EH (cell line): ENCODE data around the gene ITPR3.
"Not testable (repeated sequence)": the region's sequence is repeated elsewhere in the genome, so short reads cannot be mapped to it uniquely, and the experiment has no call there.

ENCODE experiments used
- DNase-seq: peaks from one replicate; pipeline ENCODE4 v3.0.0-alpha.2; 2015; ENCODE audit warnings: low read depth

The ITPR3 gene

DNA sequence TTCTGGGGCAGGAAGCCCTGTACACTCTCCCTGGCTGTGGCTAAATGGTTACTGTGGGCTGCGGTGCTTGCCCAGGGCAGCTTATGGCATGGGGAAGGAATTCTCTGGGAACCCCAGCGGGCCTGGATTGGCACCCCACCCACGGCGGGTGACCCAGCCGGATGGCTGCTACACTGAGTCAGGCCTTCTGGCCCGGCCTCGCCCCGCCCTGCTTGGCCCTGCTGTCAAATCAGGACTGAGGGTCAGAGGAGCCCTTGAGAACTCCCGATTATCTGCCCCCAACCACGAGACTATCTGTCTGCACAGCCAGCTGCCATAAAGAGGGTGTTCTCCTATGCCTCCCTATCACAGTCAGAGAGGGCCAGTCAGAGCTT is 7.3 kb upstream of the ITPR3 start:
- peak; percentile 82 for DNase-seq

DNA sequence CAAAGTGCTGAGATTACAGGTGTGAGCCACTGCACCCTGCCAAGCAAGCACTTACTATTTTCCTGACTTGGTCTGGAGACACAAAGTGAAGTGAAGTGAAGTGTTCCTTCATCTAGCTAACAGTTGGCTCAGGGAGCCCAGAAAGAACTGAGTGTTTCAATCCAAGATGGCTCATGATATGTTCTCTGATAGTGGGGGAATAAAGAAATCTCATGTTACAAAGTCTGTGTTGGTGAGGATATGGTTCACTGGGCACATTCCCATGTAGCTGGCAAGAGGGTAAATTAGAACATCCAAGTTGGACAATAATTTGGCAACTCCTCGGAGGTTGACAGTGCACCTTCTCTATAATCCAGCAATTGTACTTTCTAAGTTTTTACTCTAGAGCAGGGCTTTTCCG is 5.0 kb upstream of the ITPR3 start:
- DNase-seq, result no peak

DNA sequence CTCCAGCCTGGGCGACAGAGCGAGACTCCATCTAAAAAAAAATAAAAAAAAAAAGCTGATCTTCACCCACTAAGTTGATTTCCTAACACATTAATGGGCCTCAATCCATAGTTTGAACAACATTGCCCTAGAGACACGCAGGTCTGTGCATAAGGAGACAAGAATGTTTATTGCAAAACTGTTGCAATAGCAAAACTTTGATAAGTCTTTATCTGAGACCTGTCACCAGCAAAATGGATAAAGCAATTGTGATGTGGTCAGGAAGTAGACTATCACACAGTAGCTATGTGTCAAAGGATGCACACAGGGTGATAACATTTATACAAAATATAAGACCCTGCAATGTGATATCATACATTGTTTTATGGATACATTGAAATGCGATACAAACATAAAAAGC is 4.2 kb upstream of the ITPR3 start:
- no peak for DNase-seq

DNA sequence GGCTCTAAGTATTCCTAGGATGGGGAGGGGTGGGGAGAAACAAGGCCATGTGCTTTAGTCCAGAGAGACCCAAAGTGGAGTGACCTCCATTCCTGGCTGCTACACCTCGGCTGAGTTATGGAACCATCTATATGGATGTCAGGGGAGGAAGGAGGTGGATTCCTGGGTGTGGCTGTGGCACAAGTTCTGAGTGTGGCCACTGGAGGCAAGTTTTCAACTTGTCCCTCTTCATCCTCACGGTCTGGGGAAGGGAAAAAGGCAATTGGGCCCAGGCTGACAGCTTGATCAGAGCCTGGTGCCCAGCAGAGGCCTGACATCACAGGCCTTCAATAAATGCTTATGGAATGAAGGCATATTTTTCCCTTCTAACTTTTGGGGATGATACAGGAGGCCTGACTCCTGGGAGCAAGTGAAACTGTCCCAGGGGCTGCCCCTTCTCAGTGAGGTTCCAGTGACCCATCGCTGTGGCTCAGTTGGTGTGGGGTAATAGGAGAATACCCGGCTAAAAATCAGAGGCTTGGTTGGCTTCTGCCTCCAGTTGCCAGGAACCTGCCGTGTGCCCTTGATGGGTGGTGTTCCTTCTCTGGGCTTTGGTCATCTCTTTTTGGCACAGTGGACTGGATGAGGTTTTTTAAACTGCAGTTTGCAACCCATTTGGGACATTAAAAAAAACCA is 1.8 kb upstream of the ITPR3 start:
- DNase-seq, result no peak

DNA sequence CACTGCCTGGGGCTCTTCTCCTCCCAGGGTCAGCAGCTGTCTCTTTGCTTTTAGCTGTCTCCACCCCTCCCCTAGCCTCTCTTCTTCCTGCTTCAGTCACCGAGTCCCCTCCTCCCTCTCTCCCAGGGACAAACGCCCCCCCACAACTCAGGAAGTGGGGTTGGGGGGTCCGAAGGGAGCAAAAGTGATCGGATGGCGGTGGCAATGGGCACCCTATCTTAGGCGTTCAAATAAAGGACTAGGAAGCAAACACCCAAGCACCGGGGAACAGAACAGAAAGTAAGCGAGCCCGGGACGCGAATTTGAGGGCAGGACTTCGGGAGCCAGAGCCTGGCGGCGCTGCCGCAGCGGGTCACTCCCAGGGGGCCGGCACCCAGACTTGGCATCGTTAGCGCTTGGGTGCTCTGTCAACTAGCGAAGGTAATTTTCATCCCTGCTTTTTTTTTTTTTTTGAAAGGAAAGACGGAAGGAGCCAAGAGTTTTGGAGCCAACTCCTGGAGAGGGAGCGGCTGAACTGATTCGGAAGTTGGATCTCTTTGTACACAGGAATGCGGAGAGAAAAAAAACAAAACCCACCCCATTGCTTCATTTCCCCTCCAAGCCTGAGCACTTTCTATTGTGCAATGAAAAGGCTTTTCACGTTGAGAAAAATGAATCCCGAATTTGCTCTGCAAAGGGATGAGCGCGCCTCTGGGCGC is 815 bp upstream of the ITPR3 start:
- DNase-seq, result peak; percentile 62

DNA sequence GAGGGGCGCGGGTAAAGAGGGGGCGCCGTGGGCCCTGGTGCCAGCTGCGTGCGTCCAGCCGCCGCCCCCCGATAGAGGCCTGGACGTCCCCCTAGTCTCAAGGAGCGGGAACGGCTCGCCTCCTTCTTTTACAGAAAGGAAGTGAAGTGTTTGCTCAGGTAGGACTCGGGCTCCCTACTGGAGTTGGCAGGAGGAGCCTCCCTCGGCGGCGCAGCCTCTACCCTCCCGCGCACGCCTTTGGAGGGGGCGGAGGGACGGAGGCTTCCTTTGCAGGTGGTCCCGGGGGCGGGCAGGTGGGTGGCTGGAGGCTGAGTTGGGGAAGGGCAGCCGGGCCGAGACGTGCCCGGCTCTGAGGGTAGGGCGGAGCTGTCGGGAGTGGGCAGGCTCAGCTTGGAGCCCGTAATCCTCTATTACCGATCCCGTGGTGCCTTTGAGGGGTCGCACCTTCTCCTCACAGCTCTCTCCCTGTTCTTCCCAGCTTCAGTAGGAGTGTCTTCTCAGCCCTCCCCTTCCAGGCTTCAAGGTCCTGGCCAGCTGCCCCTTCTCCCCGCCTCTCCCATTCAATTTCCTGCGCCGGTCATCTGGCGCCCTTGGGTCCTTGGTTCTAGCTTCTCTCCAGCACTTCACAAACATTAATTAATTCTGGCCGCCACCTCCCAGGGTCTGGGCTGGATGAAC is 728 bp downstream of the ITPR3 start:
- peak; percentile 52 for DNase-seq

DNA sequence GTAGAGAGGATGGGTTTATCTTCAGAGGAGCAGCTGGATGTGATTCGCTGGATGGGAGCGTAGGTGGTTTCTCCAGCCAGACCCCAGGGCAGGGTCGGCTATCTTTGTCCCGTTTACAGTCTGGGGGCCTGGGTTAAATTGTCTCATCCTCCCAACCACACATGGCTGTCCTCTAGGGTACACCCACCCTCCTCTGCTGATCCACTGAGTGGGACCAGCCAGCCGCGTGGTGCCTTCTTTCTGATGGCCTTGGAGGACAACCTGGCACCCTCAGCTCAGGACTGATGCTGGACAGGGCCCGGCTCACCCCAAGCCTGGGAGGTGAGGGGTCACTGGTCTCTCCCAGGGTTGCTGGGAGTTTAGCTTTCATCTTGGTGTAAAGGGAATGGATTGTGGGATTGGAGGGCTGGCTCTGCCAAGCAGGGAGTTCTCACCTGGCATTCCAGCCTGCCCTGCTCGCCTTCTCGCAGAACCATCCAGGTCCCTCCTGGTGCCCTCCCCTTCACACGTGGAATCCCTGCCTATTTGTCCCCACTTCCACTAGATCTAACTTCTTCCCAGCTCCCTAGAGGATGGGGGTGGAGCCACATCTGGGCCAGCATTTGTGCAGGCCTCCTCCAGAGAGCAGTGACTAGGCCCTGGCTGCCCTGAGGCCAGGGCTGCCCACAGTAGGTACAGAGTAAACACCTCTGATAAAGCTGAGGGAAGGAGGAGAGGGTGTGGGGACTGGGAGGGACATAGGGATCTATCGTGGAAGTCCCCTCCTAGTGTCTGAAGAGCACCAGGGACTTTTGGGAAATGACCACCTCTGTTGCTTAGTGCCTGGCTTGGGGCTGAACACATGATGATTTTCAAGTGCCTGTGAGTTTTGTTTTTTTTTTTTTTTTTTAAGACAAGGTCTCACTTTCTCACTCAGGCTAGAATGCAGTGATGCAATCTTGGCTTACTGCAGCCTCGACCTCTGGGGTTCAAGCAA is 1.6 kb downstream of the ITPR3 start:
- DNase-seq, result peak; percentile 46

DNA sequence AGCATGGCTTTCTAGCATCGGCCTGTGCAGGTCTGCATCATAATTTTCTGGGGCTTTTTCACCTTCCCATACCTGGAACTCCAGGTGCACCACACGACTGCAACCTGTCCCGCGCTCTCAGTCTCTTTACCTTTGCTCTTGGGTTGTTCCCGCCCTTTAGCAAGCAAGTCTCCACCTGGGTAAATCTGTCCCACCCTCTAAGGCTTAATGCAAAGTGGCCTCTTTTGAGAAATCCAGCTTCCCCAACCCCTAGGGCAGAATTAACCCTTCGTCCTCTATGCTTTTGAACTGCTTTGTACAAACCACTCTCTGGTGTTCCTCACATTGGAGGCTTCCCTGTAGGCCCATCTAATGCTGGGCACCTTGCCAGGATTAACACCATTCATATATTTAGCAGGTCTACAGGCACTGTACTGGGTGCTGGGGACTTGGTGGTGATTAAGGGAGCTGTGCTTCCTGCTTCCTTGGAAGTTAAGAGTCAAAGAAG is 2.8 kb downstream of the ITPR3 start:
- no peak for DNase-seq

DNA sequence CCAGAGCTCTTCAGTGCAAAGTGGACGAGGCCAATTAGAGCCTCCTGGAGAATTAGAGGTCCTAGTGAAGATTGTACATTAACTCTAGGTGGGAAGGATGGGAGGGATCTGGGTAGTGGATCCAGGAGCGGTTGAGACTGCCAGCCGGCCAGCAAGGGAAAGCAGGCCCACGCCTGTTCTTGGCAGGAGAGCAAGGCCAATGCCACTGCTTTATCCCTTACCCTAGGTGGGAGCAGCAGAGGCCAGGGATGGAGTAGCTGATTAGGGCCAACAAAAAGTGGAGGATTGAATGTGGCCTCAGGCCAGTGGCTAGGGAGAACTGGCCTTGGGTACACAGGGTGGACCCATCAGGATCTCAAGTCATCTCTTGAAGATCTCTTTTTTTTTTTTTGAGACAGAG is 3.7 kb downstream of the ITPR3 start:
- DNase-seq, result no peak

DNA sequence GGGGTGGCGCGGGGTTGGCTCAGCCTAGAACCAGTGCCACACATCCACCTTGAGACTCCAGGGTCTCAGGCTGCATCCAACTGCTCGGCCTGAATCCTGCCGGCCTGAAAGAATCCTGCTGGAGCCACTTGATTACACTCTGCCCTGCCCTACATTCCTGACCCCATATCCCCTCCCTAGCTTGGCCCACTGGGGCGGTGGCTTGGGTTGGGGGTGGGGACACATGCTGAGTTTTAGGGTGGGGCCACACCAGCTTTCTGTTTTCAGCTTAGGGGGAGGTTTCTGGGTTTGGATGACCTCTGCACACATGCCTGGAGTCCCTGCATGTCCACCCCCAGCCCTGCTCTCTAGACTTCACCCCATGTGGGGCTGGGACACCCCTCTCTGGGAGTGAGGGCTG is 6.8 kb downstream of the ITPR3 start:
- no peak for DNase-seq

DNA sequence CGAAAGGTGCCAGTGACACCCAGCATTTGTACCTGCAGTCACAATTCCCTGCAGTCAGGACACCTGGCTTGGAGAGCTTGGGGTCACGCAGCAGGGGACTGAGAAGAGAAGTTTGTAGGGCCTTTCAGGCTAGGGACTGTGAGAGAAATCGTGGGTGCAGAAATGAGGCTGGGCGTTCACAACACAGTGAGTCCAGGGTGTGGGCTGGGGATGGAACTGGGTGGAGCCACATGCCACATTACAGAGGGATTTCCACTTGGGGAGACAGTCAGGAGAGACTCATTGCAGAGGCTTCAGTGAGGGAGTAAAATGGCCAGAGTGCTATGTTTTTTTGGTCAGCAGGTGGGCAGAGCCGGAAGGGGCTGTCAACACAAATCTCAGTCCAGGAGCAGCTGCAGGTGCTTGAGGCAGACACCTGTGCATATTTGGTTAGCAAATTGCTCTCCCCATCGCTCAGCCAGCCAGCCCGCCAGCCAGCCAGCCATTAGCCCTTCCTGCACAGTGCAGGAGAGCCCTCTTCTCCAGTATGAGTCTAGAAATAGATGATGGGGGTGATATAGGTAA is 7.4 kb downstream of the ITPR3 start:
- no peak for DNase-seq

DNA sequence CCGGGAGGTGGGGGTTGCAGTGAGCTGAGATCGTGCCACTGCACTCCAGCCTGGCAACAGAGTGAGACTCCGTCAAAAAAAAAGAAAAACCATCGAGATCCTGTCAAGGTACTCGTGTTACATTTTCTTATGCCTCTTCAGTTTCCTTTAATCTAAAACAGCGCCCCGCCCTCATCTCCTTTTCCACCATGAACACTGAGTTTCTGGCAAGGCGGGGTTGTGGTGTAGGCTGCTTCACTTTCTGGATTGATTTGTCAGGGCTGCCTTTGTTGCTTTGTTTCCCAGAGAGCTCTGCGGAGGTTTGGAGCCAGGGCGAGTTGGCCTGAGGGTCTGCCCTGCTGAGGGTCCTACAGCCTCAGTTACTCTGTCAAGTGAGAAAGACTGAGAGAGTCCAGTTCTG is 8.9 kb downstream of the ITPR3 start:
- no peak for DNase-seq

DNA sequence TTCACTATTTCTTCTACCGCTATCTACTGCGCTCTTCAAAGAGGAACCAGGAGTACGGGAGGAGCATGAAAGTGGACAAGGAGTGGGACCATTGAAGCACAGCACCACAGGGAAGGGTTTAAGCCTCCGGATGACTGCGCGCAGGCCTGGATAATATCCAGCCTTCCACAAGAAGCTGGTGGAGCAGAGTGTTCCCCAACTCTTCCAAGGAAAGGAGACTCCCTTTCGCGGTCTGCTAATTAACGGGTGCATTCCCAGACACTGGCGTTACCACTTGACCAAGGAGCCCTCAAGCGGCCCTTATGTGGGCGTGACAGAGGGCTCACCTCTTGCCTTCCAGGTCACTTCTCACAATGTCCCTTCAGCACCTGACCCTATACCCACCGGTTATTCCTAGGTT is 10.4 kb downstream of the ITPR3 start:
- not testable (repeated sequence) for DNase-seq

DNA sequence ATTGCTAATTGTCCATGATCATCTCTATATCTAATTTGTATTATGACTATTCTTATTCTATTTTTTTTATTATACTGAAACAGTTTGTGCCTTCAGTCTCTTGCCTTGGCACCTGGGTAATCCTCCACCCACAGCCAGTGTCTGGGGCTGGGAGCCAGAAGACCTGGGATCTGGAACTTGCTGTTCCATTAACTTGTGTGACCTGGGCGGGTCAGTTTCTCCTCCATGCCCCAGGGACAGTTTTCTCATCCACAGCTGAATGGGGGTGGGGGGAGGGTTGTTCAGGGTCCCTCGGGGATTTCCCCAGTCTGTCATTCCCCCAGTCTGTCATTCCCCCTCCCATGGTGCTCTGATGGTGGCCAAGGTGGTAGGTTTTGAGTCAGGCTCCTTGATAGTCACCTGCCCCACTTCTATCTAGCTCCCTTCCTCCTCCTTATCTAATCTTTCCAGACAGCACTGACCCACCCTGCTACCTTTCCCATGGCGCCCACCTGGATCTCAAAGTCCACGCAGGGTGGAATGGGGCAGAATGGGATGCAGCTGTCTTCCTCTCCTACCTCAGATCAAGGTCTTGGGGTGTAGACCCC is 10.9 kb downstream of the ITPR3 start:
- no peak for DNase-seq

DNA sequence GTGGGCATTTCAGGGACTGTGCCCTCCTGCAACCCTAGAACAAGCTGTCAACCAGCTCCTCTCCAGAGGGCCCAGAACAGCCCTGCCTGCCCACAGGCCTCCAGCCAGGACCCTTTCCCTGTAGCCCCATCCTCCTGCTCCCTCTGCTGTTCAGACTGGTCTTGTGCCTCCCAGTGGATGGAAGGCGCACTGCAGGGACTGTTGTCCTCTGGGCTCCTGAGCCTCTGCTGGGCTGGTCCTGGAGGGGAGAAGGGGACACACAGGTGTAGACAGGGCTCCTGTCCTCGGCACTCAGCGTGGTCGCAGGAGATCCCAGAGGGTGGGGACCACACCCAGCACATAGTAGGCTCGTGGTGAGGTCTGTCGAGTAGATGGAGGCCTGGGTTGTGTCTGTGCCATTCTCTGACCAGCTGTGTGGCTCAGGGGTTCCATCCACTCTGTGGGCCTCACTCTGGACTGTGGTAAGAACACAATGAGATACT is 11.5 kb downstream of the ITPR3 start:
- peak; percentile 49 for DNase-seq

DNA sequence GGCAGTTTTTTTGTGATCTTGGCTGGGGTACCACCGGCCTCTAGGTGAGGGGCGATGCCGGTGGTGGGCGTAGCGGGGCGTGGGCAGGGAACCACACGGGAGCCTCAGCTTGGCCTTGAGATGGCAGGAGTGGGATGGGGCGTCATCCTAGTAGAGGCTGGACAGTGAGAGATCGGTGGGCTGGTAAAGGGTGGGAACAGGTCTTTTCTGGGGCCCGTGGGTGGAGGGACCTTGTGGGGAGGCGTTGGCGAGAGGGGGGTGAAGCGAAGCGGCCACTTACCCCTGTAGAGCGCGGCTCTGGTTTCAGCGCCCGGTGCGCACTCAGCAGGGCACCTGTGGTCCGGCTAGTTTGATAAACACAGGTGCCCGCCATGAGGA is 12.0 kb downstream of the ITPR3 start:
- DNase-seq, result no peak

DNA sequence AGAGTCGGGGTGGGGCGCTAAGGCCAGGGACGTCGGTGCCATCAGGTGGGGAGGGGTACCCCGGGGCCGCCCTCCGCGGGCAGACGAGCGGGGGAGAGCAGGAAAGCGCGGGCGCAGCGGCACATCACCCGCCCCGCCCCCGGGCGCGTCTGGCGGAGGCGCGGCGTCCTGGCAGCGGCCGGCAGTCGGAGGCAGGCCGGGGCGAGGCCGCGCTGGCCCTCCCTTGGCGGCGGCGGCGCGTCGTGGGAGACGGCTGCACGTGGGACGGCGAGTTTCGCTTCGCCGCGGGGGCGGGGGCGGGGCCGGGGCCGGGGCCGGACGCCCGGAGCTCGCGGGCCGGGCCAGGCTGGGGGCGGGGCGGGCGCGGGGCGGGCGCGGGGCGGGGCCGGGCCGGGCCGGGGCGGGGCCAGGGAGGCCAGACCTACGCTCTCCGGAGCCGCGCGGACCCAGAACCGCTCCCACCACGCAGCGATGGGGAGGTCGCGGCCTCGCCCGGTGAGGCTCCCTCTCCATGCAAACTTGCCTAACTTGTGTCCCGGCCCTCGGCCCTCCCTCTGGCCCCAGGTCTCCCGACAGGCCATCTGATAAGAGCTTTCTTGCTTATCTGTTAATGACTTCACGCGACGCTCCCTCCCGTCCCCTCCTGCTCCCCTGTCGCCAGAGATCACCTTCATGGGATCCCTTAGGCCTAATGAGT is 12.5 kb downstream of the ITPR3 start:
- peak; percentile 76 for DNase-seq

DNA sequence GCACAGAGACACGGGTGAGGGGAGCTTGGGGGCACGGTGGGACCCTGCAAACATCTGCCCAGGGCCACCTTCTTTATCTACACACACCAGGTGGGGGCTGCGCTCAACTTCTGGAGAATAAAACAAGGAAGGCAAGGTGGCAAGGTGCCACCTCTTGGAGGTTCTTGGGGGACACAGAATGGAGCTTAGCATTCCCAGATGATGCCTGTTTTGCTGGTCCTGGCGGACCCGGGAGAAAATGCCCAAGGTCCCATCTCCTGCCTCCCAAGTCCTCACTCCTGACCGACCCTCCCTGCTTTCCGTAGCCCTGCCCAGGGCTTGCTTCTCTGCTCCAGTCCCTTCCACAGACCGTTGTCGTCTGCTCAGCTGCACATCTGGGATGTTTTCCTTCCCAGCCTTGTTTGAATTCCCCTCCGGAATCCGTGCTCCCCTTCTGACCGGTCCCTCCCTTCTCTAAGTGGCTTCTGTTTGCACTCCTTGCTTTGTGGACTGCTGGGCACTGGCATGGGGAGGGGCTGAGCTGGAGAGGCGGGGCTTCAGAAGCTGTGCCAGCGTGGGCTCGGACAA is 13.1 kb downstream of the ITPR3 start:
- DNase-seq, result peak; percentile 35

DNA sequence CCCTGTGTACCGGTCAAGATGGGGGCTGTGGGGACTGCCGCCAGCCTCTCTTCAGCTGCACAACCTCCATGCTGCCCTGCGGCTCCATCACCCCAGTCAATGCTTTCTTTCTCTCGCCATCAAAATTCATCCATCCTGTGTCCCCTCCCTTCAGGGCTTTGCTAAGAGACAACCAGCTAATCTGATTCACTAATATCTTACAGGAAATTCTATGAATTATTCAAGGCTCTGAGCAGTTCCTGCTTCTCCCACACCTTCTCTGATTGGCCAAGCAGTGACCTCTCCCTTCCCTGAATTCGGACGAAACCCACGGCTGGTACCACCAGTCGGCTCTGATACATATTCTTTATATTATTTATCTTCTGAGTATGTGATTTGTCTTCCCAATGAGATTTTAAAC is 13.8 kb downstream of the ITPR3 start:
- DNase-seq, result no peak

DNA sequence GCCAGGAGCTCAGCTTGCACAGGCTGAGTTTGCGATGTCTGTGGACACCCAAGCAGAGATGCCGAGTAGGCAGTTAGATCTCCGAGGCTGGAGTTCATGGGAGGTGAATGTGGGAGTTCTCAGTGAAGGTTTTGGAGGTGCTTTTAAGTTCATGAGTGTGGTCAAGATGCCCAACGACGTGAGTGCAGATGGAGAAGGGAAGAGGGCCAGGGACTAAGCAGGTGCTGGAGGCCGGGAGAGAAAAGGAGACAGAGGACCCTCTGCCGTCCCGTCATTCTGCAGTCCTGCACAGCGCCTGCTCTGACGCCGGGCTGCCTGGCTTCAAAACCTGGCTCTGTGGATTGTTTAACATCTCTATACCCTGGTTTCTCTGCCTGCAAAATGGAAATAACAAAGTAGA is 15.5 kb downstream of the ITPR3 start:
- DNase-seq, result no peak
